ENCODE measurements around the gene XXYLT1.

DNA sequence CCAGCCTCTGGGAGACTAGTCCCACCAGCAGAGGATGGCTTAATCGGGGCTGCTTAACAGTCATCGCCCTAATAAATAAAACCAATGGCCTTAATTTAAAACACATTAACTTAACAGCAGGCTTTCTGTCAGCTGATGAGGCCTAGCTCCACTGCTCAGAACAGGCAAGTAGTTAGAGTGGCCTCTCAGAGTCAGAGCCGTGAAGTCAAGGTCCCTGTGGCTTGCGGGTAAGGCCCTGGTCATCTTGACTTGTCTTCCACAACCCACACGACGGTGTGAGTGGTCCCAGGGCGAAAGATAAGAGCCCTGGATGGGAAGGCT lies 11.8 kb downstream of the XXYLT1 start:
- TF ChIP-seq TAF1 (IDR thresholded peaks at IDR 0.05; ENCODE audit: borderline replicate concordance, low read depth, low read length) (no peak), POLR2AphosphoS5 (IDR thresholded peaks at IDR 0.05; ENCODE audit: low read depth, low read length) (no peak; the same call in 1 of the 2 replicates)
